HFFc6 (cell line): ENCODE measurements around the gene SYT9. TPM values are rescaled to one million over a fixed set of nuclear protein-coding genes. Genes with fewer than 3 reads are reported as not detected.

Source experiments
- DNase-seq: peaks from one replicate; pipeline ENCODE4 v3.0.0-alpha.2; 2018
- H3K27ac Mint-ChIP-seq: 2 replicates; pipeline ENCODE4 v1.8.0; 2020; ENCODE audit warnings: mild to moderate bottlenecking, mixed read lengths
- H3K27me3 Mint-ChIP-seq: 2 replicates; pipeline ENCODE4 v1.8.0; 2021; ENCODE audit warnings: mild to moderate bottlenecking, moderate library complexity, mixed read lengths; ENCODE audit not compliant: insufficient read depth
- H3K36me3 Mint-ChIP-seq: 2 replicates; pipeline ENCODE4 v1.8.0; 2021; ENCODE audit warnings: low read depth, mixed read lengths
- H3K4me1 Mint-ChIP-seq: 2 replicates; pipeline ENCODE4 v1.8.0; 2020; ENCODE audit warnings: low read depth, mixed read lengths
- H3K4me3 Mint-ChIP-seq: 2 replicates; pipeline ENCODE4 v1.8.0; 2020; ENCODE audit warnings: mild to moderate bottlenecking, moderate library complexity, mixed read lengths
- H3K9me3 Mint-ChIP-seq: 2 replicates; pipeline ENCODE4 v1.8.0; 2020; ENCODE audit warnings: mild to moderate bottlenecking, mixed read lengths
- CTCF ChIP-seq: fragments of 200-600 bp; sonication (generic); IDR thresholded peaks from 2 replicates; pipeline ENCODE4 v1.5.0; 2021; ENCODE audit warnings: antibody characterized with exemption, mild to moderate bottlenecking
- total RNA-seq, 6 experiments: library from RNA; stranded (reverse); fragmentation: NEBNext Ultra II Directional; extraction: Animal tissue kit (Norgen Biotek cat#: 25700); gene quantifications; 2 replicates in 1 of 6; 3 replicates in 5 of 6; pipeline ENCODE4 v1.2.3, GENCODE V29; 2021

Gene SYT9
- total RNA-seq, 6 experiments from 2014 or later, result not detected

- no peak overlapping the region for H3K4me3 Mint-ChIP-seq
- no peak for TF ChIP-seq CTCF
- H3K9me3 Mint-ChIP-seq, result peaks cover 12% of the 10 kb centered on the region
- no peaks in the 10 kb centered on the region for H3K4me1 Mint-ChIP-seq
- no peaks in the 10 kb centered on the region for H3K36me3 Mint-ChIP-seq
- no peak overlapping the region for H3K27ac Mint-ChIP-seq
- no peaks in the 10 kb centered on the region; the same call in 1 of the 2 replicates for H3K27me3 Mint-ChIP-seq
- DNase-seq, result no peak
Measured at GRCh38 chr11:7270233-7270865, 18.6 kb downstream of the SYT9 start.

GRCh38 chr11:7272373-7272772 is 20.7 kb downstream of the SYT9 start:
- Mint-ChIP-seq H3K27ac (no peak overlapping the region), H3K4me1 (no peaks in the 10 kb centered on the region), H3K4me3 (no peak overlapping the region), H3K27me3 (no peaks in the 10 kb centered on the region; the same call in 1 of the 2 replicates), H3K36me3 (no peaks in the 10 kb centered on the region), H3K9me3 (peaks cover 26% of the 10 kb centered on the region)
- no peak for TF ChIP-seq CTCF
- no peak for DNase-seq

- Mint-ChIP-seq H3K4me1 (no peaks in the 10 kb centered on the region), H3K4me3 (no peak overlapping the region), H3K27ac (no peak overlapping the region), H3K27me3 (no peaks in the 10 kb centered on the region; the same call in 1 of the 2 replicates), H3K9me3 (peaks cover 26% of the 10 kb centered on the region), H3K36me3 (no peaks in the 10 kb centered on the region)
- DNase-seq, result no peak
- TF ChIP-seq CTCF, result no peak
Measured at GRCh38 chr11:7275133-7275532, 23.4 kb downstream of the SYT9 start.

- peak; percentile 1 for DNase-seq
- H3K9me3 Mint-ChIP-seq, result peaks cover 26% of the 10 kb centered on the region
- H3K4me3 Mint-ChIP-seq, result no peak overlapping the region
- no peaks in the 10 kb centered on the region for H3K4me1 Mint-ChIP-seq
- H3K27ac Mint-ChIP-seq, result no peak overlapping the region
- no peaks in the 10 kb centered on the region; the same call in 1 of the 2 replicates for H3K27me3 Mint-ChIP-seq
- H3K36me3 Mint-ChIP-seq, result no peaks in the 10 kb centered on the region
- TF ChIP-seq CTCF, result peak; percentile 68
Measured at GRCh38 chr11:7278314-7278917, 26.7 kb downstream of the SYT9 start.

- H3K27me3 Mint-ChIP-seq, result no peaks in the 10 kb centered on the region; the same call in 1 of the 2 replicates
- H3K27ac Mint-ChIP-seq, result no peak overlapping the region
- no peaks in the 10 kb centered on the region for H3K36me3 Mint-ChIP-seq
- TF ChIP-seq CTCF, result no peak
- DNase-seq, result no peak
- no peak overlapping the region for H3K4me3 Mint-ChIP-seq
- peaks cover 23% of the 10 kb centered on the region for H3K9me3 Mint-ChIP-seq
- H3K4me1 Mint-ChIP-seq, result no peaks in the 10 kb centered on the region
Measured at GRCh38 chr11:7279676-7280075, 28.0 kb downstream of the SYT9 start.
